ENCODE measurements around the gene NR2F1-AS1.

- TF ChIP-seq POLR2A (IDR thresholded peaks at IDR 0.05) (no peak), CTCF (IDR thresholded peaks at IDR 0.05) (no peak)
These were observed 158.3 kb downstream of the NR2F1-AS1 start for GRCh38 chr5:93422652-93423280.
